Measurements from ENCODE around the gene SASH3. TPM values are rescaled to one million over a fixed set of nuclear protein-coding genes. Genes with fewer than 3 reads are reported as not detected.

Gene SASH3
- total and polyA plus RNA-seq, 2 donors (not counting 1 experiment from before 2014, with no cell fraction given): 224 to 240 TPM

DNA sequence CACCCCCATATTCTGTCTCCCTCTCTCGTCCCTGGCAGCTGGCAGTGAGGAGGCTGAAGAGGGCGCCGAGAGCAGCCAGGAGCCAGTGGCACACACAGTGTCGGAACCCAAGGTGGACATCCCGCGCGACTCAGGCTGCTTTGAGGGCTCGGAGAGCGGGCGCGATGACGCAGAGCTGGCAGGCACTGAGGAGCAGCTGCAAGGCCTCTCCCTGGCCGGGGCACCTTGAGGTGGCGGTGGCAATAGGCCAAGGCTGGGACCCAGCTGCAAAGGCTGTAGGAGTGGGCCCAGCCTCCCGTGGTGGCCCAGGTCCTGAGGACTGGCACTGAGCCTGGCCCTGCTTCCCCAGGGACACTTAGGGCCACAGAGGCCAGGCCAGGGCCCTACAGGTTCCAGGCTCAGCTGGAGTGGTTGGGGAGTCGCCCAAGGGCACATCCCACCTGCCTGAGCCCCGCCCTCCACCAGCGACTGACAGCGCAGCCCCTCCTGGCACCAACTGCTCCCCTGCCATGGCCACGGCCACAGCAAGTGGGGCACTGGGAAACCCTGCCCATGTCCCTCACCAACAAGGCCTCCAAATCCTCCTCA lies 13.9 kb downstream of the SASH3 start:
- Mint-ChIP-seq H3K27ac (peak overlapping the region; percentile 32), H3K27me3 (no peaks in the 10 kb centered on the region), H3K4me3 (no peak overlapping the region), H3K9me3 (ENCODE audit: insufficient read depth) (no peaks in the 10 kb centered on the region), H3K4me1 (peaks cover 2% of the 10 kb centered on the region)
- H3K27me3 ChIP-seq (replicated peaks in 1 of 4; ENCODE audit: control extremely low read depth in 1 of 4, control insufficient read depth in 3 of 4, insufficient read depth in 4 of 4, low read length in 3 of 4): no peaks in the 10 kb centered on the region
- no peak overlapping the region for H3K4me2 ChIP-seq (replicated peaks; ENCODE audit: low read depth, low read length, poor library complexity, severe bottlenecking)
- POLR2A ChIA-PET: no interaction called here
- H2AFZ ChIP-seq (ENCODE audit: insufficient read depth, low read depth, low read length, poor library complexity, severe bottlenecking): no peak overlapping the region
- no peaks in the 10 kb centered on the region for H3K9me3 ChIP-seq (ENCODE audit: control extremely low read depth in 1 of 3, control insufficient read depth in 2 of 3, insufficient read depth in 1 of 3, low read length in 2 of 3)
- H3K4me1 ChIP-seq (ENCODE audit: control insufficient read depth in 2 of 2, insufficient read depth in 2 of 2, low read length in 2 of 2): no peaks in the 10 kb centered on the region
- no peak overlapping the region for H3K9ac ChIP-seq (ENCODE audit: low read length)
- no peak for ATAC-seq (ENCODE audit: low read depth)
- 95% methylated on average over 15 of the region's 20 CpGs for WGBS (ENCODE audit: insufficient coverage)
- H3K4me3 ChIP-seq (ENCODE audit: control extremely low read depth in 1 of 5, extremely low read depth in 1 of 5, insufficient read depth in 1 of 5, low read depth in 2 of 5, low read length in 4 of 5): no peak overlapping the region
- CTCF ChIA-PET: interaction anchor here (1.7 kb wide), 1 partner anchor 29 kb away, joined by 7 read pairs; no protein-coding TSS in a partner anchor
- peak overlapping the region in 1 of 2 donors; percentile 41 for H3K27ac ChIP-seq (ENCODE audit: low read length in 2 of 2)
- DNase-seq: no peak
- no peak for TF ChIP-seq EZH2 (IDR thresholded peaks at IDR 0.05; ENCODE audit: borderline replicate concordance, insufficient read depth, low read depth, low read length, poor library complexity, severe bottlenecking)
- H3K36me3 ChIP-seq (replicated peaks in 1 of 2; ENCODE audit: control extremely low read depth in 1 of 2, control insufficient read depth in 1 of 2, extremely low read depth in 1 of 2, insufficient read depth in 2 of 2, low read length in 1 of 2): peaks cover 2 to 85% of the 10 kb centered on the region in 2 experiments
- peaks cover 7% of the 10 kb centered on the region for H3K79me2 ChIP-seq (ENCODE audit: control insufficient read depth, insufficient read depth, low read length)
- intact Hi-C loops (cut with micrococcal nuclease): no loop called here
- peaks cover 72% of the 10 kb centered on the region for H4K20me1 ChIP-seq (ENCODE audit: control insufficient read depth, insufficient read depth, low read length, poor library complexity, severe bottlenecking)

DNA sequence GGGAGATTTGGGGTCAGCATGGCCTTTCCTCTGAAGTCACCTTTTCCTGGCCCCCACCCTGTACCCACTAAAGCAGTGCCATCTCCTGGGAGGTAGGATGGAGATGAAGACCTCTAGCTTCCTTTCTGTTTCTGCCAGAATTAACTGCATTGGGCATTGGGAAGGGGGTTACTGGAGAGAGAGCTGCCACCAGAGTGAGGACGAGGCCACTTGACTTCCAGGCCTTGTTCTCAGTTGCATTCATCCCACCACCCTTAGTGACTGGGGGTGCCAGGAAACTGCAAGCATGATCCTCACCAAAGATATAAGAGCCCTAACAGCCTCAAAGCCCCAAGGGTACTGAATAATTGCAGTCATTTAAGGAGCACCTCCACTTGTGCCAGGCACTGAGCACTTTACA lies 15.8 kb downstream of the SASH3 start:
- intact Hi-C loops (cut with micrococcal nuclease): no loop called here
- H3K4me3 ChIP-seq (ENCODE audit: control extremely low read depth in 1 of 5, extremely low read depth in 1 of 5, insufficient read depth in 1 of 5, low read depth in 2 of 5, low read length in 4 of 5): no peak overlapping the region
- H3K9me3 ChIP-seq (ENCODE audit: control extremely low read depth in 1 of 3, control insufficient read depth in 2 of 3, insufficient read depth in 1 of 3, low read length in 2 of 3): no peaks in the 10 kb centered on the region
- Mint-ChIP-seq H3K4me1 (no peaks in the 10 kb centered on the region), H3K27ac (peak overlapping the region; percentile 50), H3K4me3 (no peak overlapping the region), H3K27me3 (no peaks in the 10 kb centered on the region), H3K9me3 (ENCODE audit: insufficient read depth) (no peaks in the 10 kb centered on the region)
- no peak overlapping the region for H3K4me2 ChIP-seq (replicated peaks; ENCODE audit: low read depth, low read length, poor library complexity, severe bottlenecking)
- DNase-seq: no peak
- peaks cover 53% of the 10 kb centered on the region for H4K20me1 ChIP-seq (ENCODE audit: control insufficient read depth, insufficient read depth, low read length, poor library complexity, severe bottlenecking)
- no peaks in the 10 kb centered on the region for H3K27me3 ChIP-seq (replicated peaks in 1 of 4; ENCODE audit: control extremely low read depth in 1 of 4, control insufficient read depth in 3 of 4, insufficient read depth in 4 of 4, low read length in 3 of 4)
- no CpG with 5 or more reads among the region's 1 CpG for WGBS (ENCODE audit: insufficient coverage)
- no peaks in the 10 kb centered on the region for H3K4me1 ChIP-seq (ENCODE audit: control insufficient read depth in 2 of 2, insufficient read depth in 2 of 2, low read length in 2 of 2)
- no peak overlapping the region for H3K9ac ChIP-seq (ENCODE audit: low read length)
- POLR2A ChIA-PET: interaction anchor here (0.6 to 1.1 kb wide), 3 partner anchors 13 to 39 kb away, joined by 3 to 4 read pairs (median 3); no protein-coding TSS in a partner anchor
- no peak overlapping the region for H2AFZ ChIP-seq (ENCODE audit: insufficient read depth, low read depth, low read length, poor library complexity, severe bottlenecking)
- CTCF ChIA-PET: interaction anchor here (1.4 to 2.0 kb wide), 2 partner anchors 22 to 28 kb away, joined by 4 to 6 read pairs; no protein-coding TSS in a partner anchor
- no peak for ATAC-seq (ENCODE audit: low read depth)
- H3K36me3 ChIP-seq (replicated peaks in 1 of 2; ENCODE audit: control extremely low read depth in 1 of 2, control insufficient read depth in 1 of 2, extremely low read depth in 1 of 2, insufficient read depth in 2 of 2, low read length in 1 of 2): peaks cover 2 to 72% of the 10 kb centered on the region in 2 experiments
- H3K27ac ChIP-seq (ENCODE audit: low read length in 2 of 2): no peak overlapping the region
- TF ChIP-seq EZH2 (IDR thresholded peaks at IDR 0.05; ENCODE audit: borderline replicate concordance, insufficient read depth, low read depth, low read length, poor library complexity, severe bottlenecking) (no peak), CTCF (IDR thresholded peaks at IDR 0.05) (no peak)
- H3K79me2 ChIP-seq (ENCODE audit: control insufficient read depth, insufficient read depth, low read length): no peaks in the 10 kb centered on the region
